Caco-2 (cell line): Measurements from ENCODE around the gene SMPDL3A. TPM values are rescaled to one million over a fixed set of nuclear protein-coding genes. Genes with fewer than 3 reads are reported as not detected.

ENCODE experiments used
- BruUV-seq: library from RNA; stranded (reverse); fragments of 400-500 nt; replicated peaks from 2 replicates; lab custom pipeline; 2021; lab: Mats Ljungman, UMichigan
- CTCF ChIA-PET: fragments of 300-600 bp; sonication (Branson Sonifier 250); formaldehyde crosslinking; loops from one replicate; lab custom pipeline; 2022; ENCODE audit warnings: antibody characterized with exemption; lab: Charles Lee
- POLR2A ChIA-PET: fragments of 300-600 bp; sonication (Branson Sonifier 250); formaldehyde crosslinking; loops from one replicate; lab custom pipeline; 2022; ENCODE audit warnings: antibody characterized with exemption; lab: Charles Lee
- DNase-seq, 2 experiments: peaks; one replicate each; pipeline versions ENCODE4 v3.0.0 to v3.0.0-alpha.2; 2020 to 2022
- H3K27me3 ChIP-seq: replicated peaks from 2 replicates; pipeline ENCODE4 v1.6.0; 2011; ENCODE audit warnings: low read length; ENCODE audit not compliant: control insufficient read depth, insufficient read depth
- H3K36me3 ChIP-seq: 2 replicates; pipeline ENCODE4 v1.5.1; 2011; ENCODE audit warnings: low read length; ENCODE audit not compliant: control insufficient read depth, insufficient read depth
- H3K4me1 ChIP-seq: fragments of 250-450 bp; sonication (Bioruptor Pico); 2 replicates; pipeline ENCODE4 v1.5.1; 2020; ENCODE audit warnings: mild to moderate bottlenecking
- H3K4me3 ChIP-seq: 2 replicates; pipeline ENCODE4 v1.5.1; 2011; ENCODE audit warnings: low read depth, mild to moderate bottlenecking, control low read depth, low read length
- H3K9me3 ChIP-seq: fragments of 250-450 bp; sonication (Bioruptor Pico); 2 replicates; pipeline ENCODE4 v1.5.1; 2020; ENCODE audit warnings: mild to moderate bottlenecking, moderate library complexity
- H3K27ac Mint-ChIP-seq: one replicate; pipeline ENCODE4 v1.8.0; 2022; ENCODE audit warnings: mixed read lengths; ENCODE audit not compliant: unreplicated experiment
- H3K27me3 Mint-ChIP-seq: one replicate; pipeline ENCODE4 v1.8.0; 2022; ENCODE audit warnings: mixed read lengths; ENCODE audit not compliant: insufficient read depth, unreplicated experiment
- H3K36me3 Mint-ChIP-seq: one replicate; pipeline ENCODE4 v1.8.0; 2022; ENCODE audit warnings: mild to moderate bottlenecking, mixed read lengths; ENCODE audit not compliant: insufficient read depth, unreplicated experiment
- H3K4me1 Mint-ChIP-seq: one replicate; pipeline ENCODE4 v1.8.0; 2022; ENCODE audit warnings: low read depth, mixed read lengths; ENCODE audit not compliant: unreplicated experiment
- H3K4me3 Mint-ChIP-seq: one replicate; pipeline ENCODE4 v1.8.0; 2022; ENCODE audit warnings: mild to moderate bottlenecking, moderate library complexity, mixed read lengths; ENCODE audit not compliant: unreplicated experiment
- H3K9me3 Mint-ChIP-seq: one replicate; pipeline ENCODE4 v1.8.0; 2022; ENCODE audit warnings: mixed read lengths; ENCODE audit not compliant: unreplicated experiment
- CTCF ChIP-seq, 2 experiments: fragments of 200-600 bp in 1 of 2; IDR thresholded peaks; 1 replicate in 1 of 2; 2 replicates in 1 of 2; pipeline versions ENCODE4 v1.5.1 to v1.8.0; 2011 to 2022; ENCODE audit warnings: antibody characterized with exemption in 1 of 2, control low read depth in 1 of 2, inconsistent platforms in 1 of 2, low read depth in 1 of 2, low read length in 1 of 2, mild to moderate bottlenecking in 1 of 2, moderate library complexity in 1 of 2; ENCODE audit not compliant: insufficient read depth in 1 of 2, severe bottlenecking in 1 of 2, unreplicated experiment in 1 of 2
- intact Hi-C: fragments of 100-400 bp; cut with micrococcal nuclease; formaldehyde crosslinking; loops from one replicate; pipeline ENCODE4 v1.10.0; 2022; ENCODE audit not compliant: unreplicated experiment
- total RNA-seq: library from RNA; stranded (reverse); gene quantifications from 2 replicates; pipeline ENCODE4 v1.2.3, GENCODE V29; 2022

Gene SMPDL3A
- total RNA-seq, 1 experiment from 2014 or later, result 21.7 TPM

- H3K4me1 Mint-ChIP-seq, result peaks cover 16% of the 10 kb centered on the region
- Histone ChIP-seq H3K4me1 (peaks cover 34% of the 10 kb centered on the region), H3K27me3 (no peaks in the 10 kb centered on the region), H3K4me3 (no peak overlapping the region), H3K36me3 (peaks cover 1% of the 10 kb centered on the region; the same call in 1 of the 2 replicates), H3K9me3 (no peaks in the 10 kb centered on the region)
- no peak overlapping the region for H3K27ac Mint-ChIP-seq
- no peaks in the 10 kb centered on the region for H3K27me3 Mint-ChIP-seq
- H3K36me3 Mint-ChIP-seq, result peaks cover 16% of the 10 kb centered on the region
- no peak overlapping the region for H3K4me3 Mint-ChIP-seq
- intact Hi-C loops, result no loop called here
- no TSS peak for BruUV-seq
- H3K9me3 Mint-ChIP-seq, result no peaks in the 10 kb centered on the region
- no peak for TF ChIP-seq CTCF (IDR thresholded peaks at IDR 0.05; ENCODE audit: insufficient read depth in 1 of 2, low read depth in 1 of 2, low read length in 1 of 2, severe bottlenecking in 1 of 2, unreplicated experiment in 1 of 2)
- POLR2A ChIA-PET, result no interaction called here
- no peak for DNase-seq
- CTCF ChIA-PET, result no interaction called here
These were observed 14.2 kb downstream of the SMPDL3A start for GRCh38 chr6:122803171-122803661.

GRCh38 chr6:122804962-122805485 lies 16.0 kb downstream of the SMPDL3A start:
- Histone ChIP-seq H3K4me3 (no peak overlapping the region), H3K9me3 (no peaks in the 10 kb centered on the region), H3K36me3 (peaks cover 1% of the 10 kb centered on the region; the same call in 1 of the 2 replicates), H3K4me1 (peaks cover 18% of the 10 kb centered on the region), H3K27me3 (no peaks in the 10 kb centered on the region)
- BruUV-seq, result no TSS peak
- Mint-ChIP-seq H3K27me3 (no peaks in the 10 kb centered on the region), H3K4me1 (peaks cover 15% of the 10 kb centered on the region), H3K27ac (no peak overlapping the region), H3K36me3 (peaks cover 18% of the 10 kb centered on the region), H3K4me3 (no peak overlapping the region), H3K9me3 (no peaks in the 10 kb centered on the region)
- DNase-seq, result no peak
- no peak for TF ChIP-seq CTCF (IDR thresholded peaks at IDR 0.05; ENCODE audit: insufficient read depth in 1 of 2, low read depth in 1 of 2, low read length in 1 of 2, severe bottlenecking in 1 of 2, unreplicated experiment in 1 of 2)
- ChIA-PET POLR2A (no interaction called here), CTCF (no interaction called here)
- intact Hi-C loops, result no loop called here

- intact Hi-C loops, result no loop called here
- ChIA-PET POLR2A (no interaction called here), CTCF (no interaction called here)
- Histone ChIP-seq H3K9me3 (no peaks in the 10 kb centered on the region), H3K27me3 (no peaks in the 10 kb centered on the region), H3K36me3 (peaks cover 1% of the 10 kb centered on the region; the same call in 1 of the 2 replicates), H3K4me3 (no peak overlapping the region), H3K4me1 (peaks cover 7% of the 10 kb centered on the region)
- Mint-ChIP-seq H3K36me3 (peaks cover 13% of the 10 kb centered on the region), H3K27ac (no peak overlapping the region), H3K4me1 (peaks cover 7% of the 10 kb centered on the region), H3K9me3 (no peaks in the 10 kb centered on the region), H3K4me3 (no peak overlapping the region), H3K27me3 (no peaks in the 10 kb centered on the region)
- BruUV-seq, result no TSS peak
- TF ChIP-seq CTCF (IDR thresholded peaks at IDR 0.05; ENCODE audit: insufficient read depth in 1 of 2, low read depth in 1 of 2, low read length in 1 of 2, severe bottlenecking in 1 of 2, unreplicated experiment in 1 of 2), result no peak
- DNase-seq, result no peak
These were observed 17.2 kb downstream of the SMPDL3A start for GRCh38 chr6:122806291-122806690.
